ENCODE data around the gene ARHGAP44.

The ARHGAP44 gene, protein sequence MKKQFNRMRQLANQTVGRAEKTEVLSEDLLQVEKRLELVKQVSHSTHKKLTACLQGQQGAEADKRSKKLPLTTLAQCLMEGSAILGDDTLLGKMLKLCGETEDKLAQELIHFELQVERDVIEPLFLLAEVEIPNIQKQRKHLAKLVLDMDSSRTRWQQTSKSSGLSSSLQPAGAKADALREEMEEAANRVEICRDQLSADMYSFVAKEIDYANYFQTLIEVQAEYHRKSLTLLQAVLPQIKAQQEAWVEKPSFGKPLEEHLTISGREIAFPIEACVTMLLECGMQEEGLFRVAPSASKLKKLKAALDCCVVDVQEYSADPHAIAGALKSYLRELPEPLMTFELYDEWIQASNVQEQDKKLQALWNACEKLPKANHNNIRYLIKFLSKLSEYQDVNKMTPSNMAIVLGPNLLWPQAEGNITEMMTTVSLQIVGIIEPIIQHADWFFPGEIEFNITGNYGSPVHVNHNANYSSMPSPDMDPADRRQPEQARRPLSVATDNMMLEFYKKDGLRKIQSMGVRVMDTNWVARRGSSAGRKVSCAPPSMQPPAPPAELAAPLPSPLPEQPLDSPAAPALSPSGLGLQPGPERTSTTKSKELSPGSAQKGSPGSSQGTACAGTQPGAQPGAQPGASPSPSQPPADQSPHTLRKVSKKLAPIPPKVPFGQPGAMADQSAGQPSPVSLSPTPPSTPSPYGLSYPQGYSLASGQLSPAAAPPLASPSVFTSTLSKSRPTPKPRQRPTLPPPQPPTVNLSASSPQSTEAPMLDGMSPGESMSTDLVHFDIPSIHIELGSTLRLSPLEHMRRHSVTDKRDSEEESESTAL

DNA sequence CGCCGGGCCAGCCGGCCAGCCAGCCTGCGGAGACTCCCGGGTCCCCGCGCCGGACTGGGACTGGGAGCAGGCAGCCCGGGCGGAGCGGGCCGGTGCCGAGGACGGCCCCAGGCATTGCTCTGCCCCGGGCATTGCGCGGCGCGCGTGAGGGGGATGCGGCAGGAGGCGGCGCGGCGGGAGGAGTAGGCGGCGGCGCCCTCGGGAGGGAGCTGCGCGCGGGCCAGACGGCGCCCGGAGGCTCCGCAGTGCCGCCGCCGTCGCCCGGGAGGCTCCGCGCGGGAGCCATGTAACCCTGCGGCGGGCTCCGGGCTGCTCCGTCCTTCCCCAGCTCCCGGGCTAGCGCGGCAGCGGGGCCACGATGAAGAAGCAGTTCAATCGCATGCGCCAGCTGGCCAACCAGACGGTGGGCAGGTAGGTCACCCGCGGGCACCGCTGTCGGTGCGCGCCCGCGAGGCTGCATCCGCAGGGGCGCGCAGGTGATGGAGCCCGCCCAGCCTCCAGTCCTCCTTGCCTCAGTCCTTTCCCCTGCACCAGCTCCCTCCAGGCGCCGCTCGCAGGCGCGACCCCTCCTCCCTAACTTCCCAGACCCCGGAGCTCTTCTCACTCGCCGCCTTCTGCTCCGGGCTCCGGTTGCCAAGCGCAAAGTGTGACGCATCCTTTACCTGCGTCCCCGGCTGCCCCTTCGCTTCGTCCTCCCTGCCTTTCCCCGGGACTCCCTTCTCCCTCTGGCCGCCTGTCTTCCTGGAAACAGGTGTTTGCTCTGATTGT is at the start of gene ARHGAP44:
TSS of gene ARHGAP44 (plus strand) at position 18 of the 768 bp plus-strand sequence. CDS start at position 359, 341 bp downstream.
- no peaks in the 10 kb centered on the region for H3K36me3 ChIP-seq (ENCODE audit: control insufficient read depth, insufficient read depth, low read length)
- H3K27ac ChIP-seq (ENCODE audit: low read depth, low read length) = no peak within 1 kb of the TSS
- peak within 1 kb of the TSS; percentile 79 for H3K4me3 ChIP-seq (ENCODE audit: low read length)
- no peak within 1 kb of the TSS for H3K9ac ChIP-seq (ENCODE audit: low read length)
- H3K27me3 ChIP-seq (ENCODE audit: control insufficient read depth, insufficient read depth, low read length) = no peaks in the 10 kb centered on the region
- no peaks in the 10 kb centered on the region for H3K4me1 ChIP-seq (ENCODE audit: control insufficient read depth, insufficient read depth, low read length)

DNA sequence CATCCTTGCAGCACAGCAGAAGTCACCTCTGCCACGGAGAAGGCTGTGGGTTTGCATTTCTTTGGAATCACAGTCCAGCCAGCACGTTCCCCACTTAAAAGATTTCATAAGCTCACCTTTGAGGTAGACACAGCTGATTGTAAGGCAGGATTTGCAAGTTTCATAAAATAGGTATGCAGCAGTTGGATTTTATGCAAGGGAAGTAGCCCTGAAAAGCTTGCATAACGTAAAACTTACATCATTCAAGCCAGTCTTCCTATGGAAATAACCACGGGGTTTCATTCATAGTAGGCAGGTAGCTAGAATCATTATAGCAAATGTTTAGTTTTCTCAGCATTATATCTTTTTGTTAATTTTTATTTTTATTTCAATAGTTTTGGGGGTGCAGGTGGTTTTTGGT is 49.8 kb upstream of the ARHGAP44 start:
- Histone ChIP-seq H3K27me3 (ENCODE audit: control insufficient read depth, insufficient read depth, low read length) (no peaks in the 10 kb centered on the region), H3K36me3 (ENCODE audit: control insufficient read depth, insufficient read depth, low read length) (peaks cover 8% of the 10 kb centered on the region), H3K4me3 (ENCODE audit: low read length) (no peak overlapping the region), H3K4me1 (ENCODE audit: control insufficient read depth, insufficient read depth, low read length) (peaks cover 6% of the 10 kb centered on the region), H3K9ac (ENCODE audit: low read length) (no peak overlapping the region), H3K27ac (ENCODE audit: low read depth, low read length) (no peak overlapping the region)

DNA sequence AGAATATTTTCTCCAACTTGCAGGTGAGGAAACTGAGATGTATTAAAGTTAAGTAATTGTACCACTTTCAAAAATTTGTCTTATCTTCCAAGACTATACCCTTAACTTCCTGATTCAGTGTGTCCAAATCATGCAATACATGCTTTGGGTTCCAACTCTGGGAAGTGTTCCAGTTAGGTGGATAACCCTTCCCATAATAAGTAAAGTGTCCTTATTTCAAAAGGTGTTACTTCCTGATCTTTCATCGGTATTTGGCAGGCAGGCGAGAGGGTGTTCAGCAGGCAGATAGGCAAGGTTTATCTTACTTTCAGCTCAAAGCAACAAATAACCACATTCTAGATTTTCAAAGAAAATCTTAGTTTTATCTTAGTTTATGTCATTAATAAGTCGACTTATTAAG is 46.3 kb upstream of the ARHGAP44 start:
- no peak overlapping the region for H3K4me3 ChIP-seq (ENCODE audit: low read length)
- no peak overlapping the region for H3K27ac ChIP-seq (ENCODE audit: low read depth, low read length)
- no peak overlapping the region for H3K9ac ChIP-seq (ENCODE audit: low read length)
- H3K36me3 ChIP-seq (ENCODE audit: control insufficient read depth, insufficient read depth, low read length) = peaks cover 3% of the 10 kb centered on the region
- peaks cover 6% of the 10 kb centered on the region for H3K4me1 ChIP-seq (ENCODE audit: control insufficient read depth, insufficient read depth, low read length)
- H3K27me3 ChIP-seq (ENCODE audit: control insufficient read depth, insufficient read depth, low read length) = no peaks in the 10 kb centered on the region

DNA sequence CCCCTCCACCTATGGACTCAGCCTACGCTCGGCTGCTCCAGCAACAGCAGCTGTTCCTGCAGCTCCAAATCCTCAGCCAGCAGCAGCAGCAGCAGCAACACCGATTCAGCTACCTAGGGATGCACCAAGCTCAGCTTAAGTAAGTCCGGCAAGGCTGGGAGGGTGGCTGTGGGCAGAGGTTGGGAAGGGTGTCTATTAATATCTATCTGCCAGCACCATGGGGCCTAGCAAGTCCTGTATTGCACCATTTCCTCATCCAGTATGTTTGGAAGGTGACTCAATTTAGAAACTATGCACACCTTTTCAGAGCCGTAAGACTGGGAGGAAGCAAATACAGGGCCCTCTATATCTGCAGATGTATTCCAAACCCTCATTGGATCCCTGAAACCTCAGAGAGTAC is 45.0 kb upstream of the ARHGAP44 start:
- H3K27ac ChIP-seq (ENCODE audit: low read depth, low read length) = no peak overlapping the region
- no peak overlapping the region for H3K9ac ChIP-seq (ENCODE audit: low read length)
- no peaks in the 10 kb centered on the region for H3K27me3 ChIP-seq (ENCODE audit: control insufficient read depth, insufficient read depth, low read length)
- no peak overlapping the region for H3K4me3 ChIP-seq (ENCODE audit: low read length)
- H3K36me3 ChIP-seq (ENCODE audit: control insufficient read depth, insufficient read depth, low read length) = peaks cover 2% of the 10 kb centered on the region
- H3K4me1 ChIP-seq (ENCODE audit: control insufficient read depth, insufficient read depth, low read length) = peaks cover 6% of the 10 kb centered on the region

DNA sequence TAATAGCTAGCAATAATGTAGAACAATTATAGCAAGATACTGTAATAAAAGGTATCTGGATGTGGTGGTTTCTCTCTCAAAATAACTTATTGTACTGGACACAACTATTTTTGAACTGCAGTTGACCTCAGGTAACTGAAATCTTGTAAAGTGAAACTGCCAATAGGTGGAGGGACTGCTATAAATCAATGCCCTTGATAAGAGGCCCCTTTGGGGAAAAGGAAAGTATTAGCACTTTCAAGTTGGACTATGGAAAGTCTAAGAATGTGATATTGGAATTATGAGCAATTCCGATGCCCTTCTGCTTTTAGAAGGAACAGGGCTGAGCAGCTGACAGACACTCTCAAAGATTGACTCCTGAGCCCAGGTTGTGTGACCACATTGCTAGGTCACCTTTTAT is 44.5 kb upstream of the ARHGAP44 start:
- Histone ChIP-seq H3K27ac (ENCODE audit: low read depth, low read length) (no peak overlapping the region), H3K27me3 (ENCODE audit: control insufficient read depth, insufficient read depth, low read length) (no peaks in the 10 kb centered on the region), H3K4me1 (ENCODE audit: control insufficient read depth, insufficient read depth, low read length) (peaks cover 6% of the 10 kb centered on the region), H3K9ac (ENCODE audit: low read length) (no peak overlapping the region), H3K4me3 (ENCODE audit: low read length) (no peak overlapping the region), H3K36me3 (ENCODE audit: control insufficient read depth, insufficient read depth, low read length) (no peaks in the 10 kb centered on the region)

DNA sequence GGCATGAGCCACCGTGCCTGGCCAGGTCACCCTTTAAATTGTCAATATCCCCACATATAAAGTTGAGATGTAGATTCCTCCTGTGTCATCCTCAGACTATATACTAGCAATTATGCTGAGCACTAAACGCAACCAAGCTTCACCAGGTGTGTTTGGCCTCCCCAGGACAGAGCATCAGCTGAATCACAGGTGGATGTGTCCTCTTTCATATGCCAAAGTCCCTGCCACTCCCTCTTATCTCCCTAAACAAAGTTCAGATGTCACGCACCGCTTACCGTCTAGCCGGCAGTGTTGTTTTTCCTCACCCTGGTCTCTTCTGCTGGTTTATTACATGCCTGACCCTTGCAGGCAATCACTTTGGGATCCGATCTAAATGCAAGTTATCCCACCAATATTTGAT is 43.8 kb upstream of the ARHGAP44 start:
- Histone ChIP-seq H3K9ac (ENCODE audit: low read length) (no peak overlapping the region), H3K27me3 (ENCODE audit: control insufficient read depth, insufficient read depth, low read length) (no peaks in the 10 kb centered on the region), H3K36me3 (ENCODE audit: control insufficient read depth, insufficient read depth, low read length) (no peaks in the 10 kb centered on the region), H3K4me3 (ENCODE audit: low read length) (no peak overlapping the region), H3K27ac (ENCODE audit: low read depth, low read length) (no peak overlapping the region), H3K4me1 (ENCODE audit: control insufficient read depth, insufficient read depth, low read length) (peaks cover 6% of the 10 kb centered on the region)

DNA sequence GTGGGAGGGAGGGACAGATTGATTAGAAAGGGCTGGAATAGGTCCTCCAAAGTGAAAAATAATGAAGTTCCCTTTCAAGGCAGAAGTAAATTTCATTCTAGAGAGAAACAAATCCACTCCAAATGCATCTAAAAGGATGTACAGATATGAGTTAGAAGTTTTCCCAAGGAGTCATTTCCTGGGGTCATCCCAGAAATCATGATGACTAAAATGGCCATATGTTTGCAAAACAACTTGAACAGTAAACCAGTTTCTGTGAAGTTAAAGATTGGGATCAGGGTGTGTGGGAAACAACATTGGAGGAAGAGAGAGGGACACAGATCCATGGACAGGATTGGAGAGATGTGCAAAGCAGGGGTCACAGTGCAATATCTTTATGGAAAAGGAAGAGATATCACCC is 32.5 kb upstream of the ARHGAP44 start:
- no peak overlapping the region for H3K4me3 ChIP-seq (ENCODE audit: low read length)
- H3K9ac ChIP-seq (ENCODE audit: low read length) = no peak overlapping the region
- H3K27ac ChIP-seq (ENCODE audit: low read depth, low read length) = no peak overlapping the region
- H3K4me1 ChIP-seq (ENCODE audit: control insufficient read depth, insufficient read depth, low read length) = no peaks in the 10 kb centered on the region
- peaks cover 5% of the 10 kb centered on the region for H3K36me3 ChIP-seq (ENCODE audit: control insufficient read depth, insufficient read depth, low read length)
- H3K27me3 ChIP-seq (ENCODE audit: control insufficient read depth, insufficient read depth, low read length) = no peaks in the 10 kb centered on the region

DNA sequence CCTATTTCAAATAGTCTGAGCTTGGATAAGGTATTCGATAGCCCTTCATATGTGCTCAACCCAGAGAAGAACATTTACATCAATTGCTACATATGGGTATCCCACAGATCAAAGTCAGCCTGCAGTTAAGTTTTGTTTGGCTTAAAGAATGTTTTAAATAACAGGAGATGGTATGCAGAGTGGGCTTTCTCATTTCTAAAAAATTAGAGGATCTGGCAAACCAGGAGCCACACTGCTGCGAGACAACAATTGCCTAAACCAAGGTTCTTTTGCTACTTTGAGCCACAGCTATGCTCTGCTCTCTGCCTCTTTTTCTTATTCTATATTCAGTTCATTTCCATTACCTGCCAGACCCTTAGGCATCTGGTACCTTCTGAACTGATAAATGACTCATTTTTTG is 30.2 kb upstream of the ARHGAP44 start:
- no peak overlapping the region for H3K9ac ChIP-seq (ENCODE audit: low read length)
- no peak overlapping the region for H3K27ac ChIP-seq (ENCODE audit: low read depth, low read length)
- H3K4me3 ChIP-seq (ENCODE audit: low read length) = no peak overlapping the region
- H3K27me3 ChIP-seq (ENCODE audit: control insufficient read depth, insufficient read depth, low read length) = no peaks in the 10 kb centered on the region
- H3K4me1 ChIP-seq (ENCODE audit: control insufficient read depth, insufficient read depth, low read length) = no peaks in the 10 kb centered on the region
- peaks cover 5% of the 10 kb centered on the region for H3K36me3 ChIP-seq (ENCODE audit: control insufficient read depth, insufficient read depth, low read length)

DNA sequence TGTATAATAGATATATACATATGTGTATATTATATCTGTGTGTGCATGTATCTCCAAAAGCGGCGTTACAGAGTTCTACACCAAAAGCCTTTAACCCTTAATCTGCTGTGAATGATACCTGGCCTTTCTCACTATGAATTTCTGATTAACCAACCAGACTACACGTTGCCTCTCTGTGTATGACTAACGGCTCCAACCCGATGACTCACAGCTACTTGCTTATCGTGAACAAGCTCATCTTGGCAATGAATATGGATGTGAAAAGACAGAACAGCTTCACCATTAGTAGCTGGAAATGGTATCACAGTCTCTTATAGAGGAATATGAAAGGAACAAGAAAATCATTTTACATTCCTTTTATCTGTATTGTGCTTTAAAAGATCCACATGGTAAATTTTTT is 23.8 kb upstream of the ARHGAP44 start:
- Histone ChIP-seq H3K27ac (ENCODE audit: low read depth, low read length) (no peak overlapping the region), H3K4me3 (ENCODE audit: low read length) (no peak overlapping the region), H3K36me3 (ENCODE audit: control insufficient read depth, insufficient read depth, low read length) (no peaks in the 10 kb centered on the region), H3K9ac (ENCODE audit: low read length) (no peak overlapping the region), H3K27me3 (ENCODE audit: control insufficient read depth, insufficient read depth, low read length) (no peaks in the 10 kb centered on the region), H3K4me1 (ENCODE audit: control insufficient read depth, insufficient read depth, low read length) (no peaks in the 10 kb centered on the region)

DNA sequence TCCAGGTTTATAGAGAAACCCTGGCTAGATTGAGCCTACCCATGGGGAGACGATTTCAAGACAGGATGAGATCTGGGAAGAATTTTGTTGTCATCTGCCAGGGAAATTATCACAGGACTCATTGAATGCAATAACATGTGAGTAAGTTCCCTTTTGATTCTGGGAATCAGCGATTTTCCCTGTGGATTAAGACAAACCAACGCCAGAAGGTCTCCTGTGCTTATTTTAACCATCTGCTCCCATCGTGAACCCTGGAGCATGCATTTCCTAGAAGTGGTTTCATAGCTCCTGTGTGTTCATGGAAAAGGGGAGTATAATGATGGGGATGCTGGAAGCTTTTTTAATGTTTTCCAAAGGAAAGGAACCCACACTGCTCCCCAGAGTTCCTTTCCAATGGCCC is 21.0 kb upstream of the ARHGAP44 start:
- Histone ChIP-seq H3K9ac (ENCODE audit: low read length) (no peak overlapping the region), H3K27ac (ENCODE audit: low read depth, low read length) (no peak overlapping the region), H3K4me1 (ENCODE audit: control insufficient read depth, insufficient read depth, low read length) (no peaks in the 10 kb centered on the region), H3K36me3 (ENCODE audit: control insufficient read depth, insufficient read depth, low read length) (no peaks in the 10 kb centered on the region), H3K4me3 (ENCODE audit: low read length) (no peak overlapping the region), H3K27me3 (ENCODE audit: control insufficient read depth, insufficient read depth, low read length) (no peaks in the 10 kb centered on the region)

DNA sequence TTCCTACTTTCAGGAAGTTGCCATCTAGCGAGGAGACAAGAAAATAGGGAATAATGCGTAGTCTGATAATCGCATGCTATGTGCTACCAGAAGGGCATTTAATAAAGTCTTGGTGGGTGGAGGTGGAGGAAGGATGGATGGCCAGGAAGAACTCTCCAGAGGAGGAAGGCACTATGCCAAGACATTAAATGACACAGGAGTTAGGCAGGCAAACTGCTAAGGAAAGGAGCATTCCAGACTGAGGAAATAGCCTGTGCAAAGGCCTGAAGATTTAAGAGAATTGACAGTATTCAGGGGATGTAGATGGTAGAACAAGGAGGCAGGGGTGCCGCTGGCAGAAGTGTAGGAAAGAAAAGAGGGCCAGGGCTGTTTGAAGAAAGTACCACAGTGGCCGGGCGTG is 19.3 kb upstream of the ARHGAP44 start:
- Histone ChIP-seq H3K4me1 (ENCODE audit: control insufficient read depth, insufficient read depth, low read length) (no peaks in the 10 kb centered on the region), H3K27ac (ENCODE audit: low read depth, low read length) (no peak overlapping the region), H3K9ac (ENCODE audit: low read length) (no peak overlapping the region), H3K4me3 (ENCODE audit: low read length) (no peak overlapping the region), H3K36me3 (ENCODE audit: control insufficient read depth, insufficient read depth, low read length) (no peaks in the 10 kb centered on the region), H3K27me3 (ENCODE audit: control insufficient read depth, insufficient read depth, low read length) (no peaks in the 10 kb centered on the region)

DNA sequence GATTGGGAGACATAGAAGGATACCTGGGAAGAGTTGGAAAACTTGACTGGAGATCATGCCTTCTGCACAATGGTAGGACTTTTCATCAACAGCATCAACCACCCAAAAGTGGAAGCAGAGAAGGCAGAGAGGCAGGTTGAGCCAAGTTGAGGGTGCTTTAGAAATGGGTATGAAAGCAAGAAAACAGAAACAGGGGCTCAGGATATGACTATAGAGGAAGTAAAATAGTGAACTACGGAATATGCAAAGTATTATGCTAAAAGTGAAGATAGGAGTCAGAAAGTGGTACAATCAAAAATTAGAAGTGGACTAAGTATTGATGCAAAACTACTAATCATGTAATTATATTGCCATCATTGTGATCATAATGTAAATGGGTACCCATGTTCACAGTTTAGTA is 16.1 kb upstream of the ARHGAP44 start:
- Histone ChIP-seq H3K9ac (ENCODE audit: low read length) (no peak overlapping the region), H3K27me3 (ENCODE audit: control insufficient read depth, insufficient read depth, low read length) (no peaks in the 10 kb centered on the region), H3K27ac (ENCODE audit: low read depth, low read length) (no peak overlapping the region), H3K4me3 (ENCODE audit: low read length) (no peak overlapping the region), H3K36me3 (ENCODE audit: control insufficient read depth, insufficient read depth, low read length) (no peaks in the 10 kb centered on the region), H3K4me1 (ENCODE audit: control insufficient read depth, insufficient read depth, low read length) (no peaks in the 10 kb centered on the region)

All from rectal smooth muscle tissue (tissue), 1 donor.